Vagina (tissue), 2 donors: ENCODE results near the gene TMEM108. TPM values are rescaled to one million over a fixed set of nuclear protein-coding genes. Genes with fewer than 3 reads are reported as not detected.

Experiments used
- DNase-seq, 2 donors: peaks; one replicate each; pipeline ENCODE4 v3.0.0-alpha.2; 2017; ENCODE audit errors: extremely low spot score in 2 of 2
- H3K27ac ChIP-seq: fragments of 200-600 bp; sonication (generic); one replicate; pipeline ENCODE4 v1.5.1; 2019
- H3K27me3 ChIP-seq: fragments of 200-600 bp; sonication (generic); one replicate; pipeline ENCODE4 v1.5.1; 2019
- H3K36me3 ChIP-seq, 2 donors: fragments of 200-600 bp; sonication (generic); one replicate each; pipeline ENCODE4 v1.5.1; 2017 to 2019
- H3K4me1 ChIP-seq: fragments of 200-600 bp; sonication (generic); one replicate; pipeline ENCODE4 v1.5.1; 2019
- H3K4me3 ChIP-seq, 2 donors: fragments of 200-600 bp; sonication (generic); 1 replicate in 1 of 2; 2 replicates in 1 of 2; pipeline ENCODE4 v1.5.1; 2016 to 2019
- H3K9me3 ChIP-seq: fragments of 200-600 bp; sonication (generic); one replicate; pipeline ENCODE4 v1.5.1; 2019
- POLR2A ChIP-seq, 2 donors: fragments of 450-650 bp; IDR thresholded peaks; one replicate each; pipeline ENCODE4 v1.6.1; 2017; ENCODE audit warnings: antibody characterized with exemption in 2 of 2, mild to moderate bottlenecking in 2 of 2, moderate library complexity in 2 of 2
- POLR2AphosphoS5 ChIP-seq, 2 donors: sonication (generic); formaldehyde crosslinking; IDR thresholded peaks; one replicate each; pipeline ENCODE4 v1.9.0; 2017; ENCODE audit warnings: antibody characterized with exemption in 2 of 2, mild to moderate bottlenecking in 2 of 2, low read depth in 1 of 2; ENCODE audit not compliant: insufficient read depth in 1 of 2
- intact Hi-C: fragments of 100-400 bp; cut with DNase I; formaldehyde crosslinking; loops from one replicate; pipeline ENCODE4 v1.15.1; 2023
- total RNA-seq: library from RNA; depleted of rRNA; stranded (reverse); fragments of >200 nt; gene quantifications from one replicate; pipeline ENCODE4 v1.2.3, GENCODE V29; 2016
- TF ChIP-seq, protein P1 (sequence below), 3 experiments: fragments of 450-650 bp in 2 of 3; fragments of 200-600 bp in 1 of 3; sonication (generic) in 1 of 3; IDR thresholded peaks; one replicate each; pipeline ENCODE4 v1.5.1; 2017 to 2019; ENCODE audit warnings: antibody characterized with exemption in 3 of 3, mild to moderate bottlenecking in 2 of 3, moderate library complexity in 2 of 3

Gene TMEM108
- total RNA-seq, 1 donor from 2014 or later, result 3.2 TPM

GRCh38 chr3:133181392-133182150 is 143.4 kb downstream of the TMEM108 start:
- H3K4me1 ChIP-seq, result no peaks in the 10 kb centered on the region
- intact Hi-C loops, result no loop called here
- H3K27me3 ChIP-seq, result no peaks in the 10 kb centered on the region
- no peaks in the 10 kb centered on the region for H3K9me3 ChIP-seq
- H3K27ac ChIP-seq, result no peak overlapping the region
- TF ChIP-seq, protein P1, sequence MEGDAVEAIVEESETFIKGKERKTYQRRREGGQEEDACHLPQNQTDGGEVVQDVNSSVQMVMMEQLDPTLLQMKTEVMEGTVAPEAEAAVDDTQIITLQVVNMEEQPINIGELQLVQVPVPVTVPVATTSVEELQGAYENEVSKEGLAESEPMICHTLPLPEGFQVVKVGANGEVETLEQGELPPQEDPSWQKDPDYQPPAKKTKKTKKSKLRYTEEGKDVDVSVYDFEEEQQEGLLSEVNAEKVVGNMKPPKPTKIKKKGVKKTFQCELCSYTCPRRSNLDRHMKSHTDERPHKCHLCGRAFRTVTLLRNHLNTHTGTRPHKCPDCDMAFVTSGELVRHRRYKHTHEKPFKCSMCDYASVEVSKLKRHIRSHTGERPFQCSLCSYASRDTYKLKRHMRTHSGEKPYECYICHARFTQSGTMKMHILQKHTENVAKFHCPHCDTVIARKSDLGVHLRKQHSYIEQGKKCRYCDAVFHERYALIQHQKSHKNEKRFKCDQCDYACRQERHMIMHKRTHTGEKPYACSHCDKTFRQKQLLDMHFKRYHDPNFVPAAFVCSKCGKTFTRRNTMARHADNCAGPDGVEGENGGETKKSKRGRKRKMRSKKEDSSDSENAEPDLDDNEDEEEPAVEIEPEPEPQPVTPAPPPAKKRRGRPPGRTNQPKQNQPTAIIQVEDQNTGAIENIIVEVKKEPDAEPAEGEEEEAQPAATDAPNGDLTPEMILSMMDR (IDR thresholded peaks at IDR 0.05), result no peak
- TF ChIP-seq POLR2A (IDR thresholded peaks at IDR 0.05) (no peak), POLR2AphosphoS5 (IDR thresholded peaks at IDR 0.05; ENCODE audit: insufficient read depth in 1 of 2, low read depth in 1 of 2) (no peak)
- no peak for DNase-seq
- no peak overlapping the region for H3K4me3 ChIP-seq
- H3K36me3 ChIP-seq, result no peaks in the 10 kb centered on the region

DNA sequence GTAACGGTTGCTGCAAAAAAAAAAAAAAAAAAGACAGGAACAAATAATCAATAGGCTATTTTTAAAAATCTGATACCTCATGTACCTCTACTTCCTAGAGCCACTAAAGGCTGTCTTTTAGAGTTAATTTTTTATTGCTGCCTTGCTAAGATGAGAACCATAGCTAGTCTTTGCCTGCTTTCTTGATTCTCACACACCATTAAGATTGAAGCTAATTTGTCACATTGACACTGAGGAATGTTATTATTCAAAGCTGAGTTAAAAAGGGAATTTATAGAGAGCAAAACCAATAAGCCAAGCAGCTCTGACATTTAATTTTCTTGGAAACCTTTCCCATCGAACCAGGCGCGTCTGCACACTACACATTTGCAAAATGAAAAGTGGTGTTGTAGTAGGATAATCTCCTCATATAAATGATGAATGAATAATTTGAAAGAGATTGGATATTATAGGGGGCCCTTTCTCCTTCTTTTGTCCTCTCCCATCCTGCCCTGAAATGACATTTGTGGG is 149.7 kb downstream of the TMEM108 start:
- Histone ChIP-seq H3K4me3 (no peak overlapping the region), H3K27me3 (no peaks in the 10 kb centered on the region), H3K36me3 (no peaks in the 10 kb centered on the region), H3K9me3 (no peaks in the 10 kb centered on the region), H3K4me1 (no peaks in the 10 kb centered on the region), H3K27ac (no peak overlapping the region)
- TF ChIP-seq, protein P1 (IDR thresholded peaks at IDR 0.05), result no peak
- no peak for TF ChIP-seq POLR2A (IDR thresholded peaks at IDR 0.05)
- TF ChIP-seq POLR2AphosphoS5 (IDR thresholded peaks at IDR 0.05; ENCODE audit: insufficient read depth in 1 of 2, low read depth in 1 of 2), result no peak
- no peak for DNase-seq
- intact Hi-C loops, result no loop called here

- DNase-seq, result no peak
- Histone ChIP-seq H3K4me3 (no peak overlapping the region), H3K4me1 (no peaks in the 10 kb centered on the region), H3K27me3 (no peaks in the 10 kb centered on the region), H3K36me3 (no peaks in the 10 kb centered on the region), H3K9me3 (no peaks in the 10 kb centered on the region), H3K27ac (no peak overlapping the region)
- TF ChIP-seq POLR2AphosphoS5 (IDR thresholded peaks at IDR 0.05; ENCODE audit: insufficient read depth in 1 of 2, low read depth in 1 of 2) (no peak), POLR2A (IDR thresholded peaks at IDR 0.05) (no peak)
- TF ChIP-seq, protein P1 (IDR thresholded peaks at IDR 0.05), result no peak
- intact Hi-C loops, result no loop called here
Measured at GRCh38 chr3:133188996-133189395, 150.8 kb downstream of the TMEM108 start.

- H3K27me3 ChIP-seq, result no peaks in the 10 kb centered on the region
- intact Hi-C loops, result no loop called here
- no peak overlapping the region for H3K27ac ChIP-seq
- no peak for DNase-seq
- no peaks in the 10 kb centered on the region for H3K9me3 ChIP-seq
- no peaks in the 10 kb centered on the region for H3K4me1 ChIP-seq
- H3K4me3 ChIP-seq, result no peak overlapping the region
- TF ChIP-seq POLR2A (IDR thresholded peaks at IDR 0.05) (no peak), POLR2AphosphoS5 (IDR thresholded peaks at IDR 0.05; ENCODE audit: insufficient read depth in 1 of 2, low read depth in 1 of 2) (no peak)
- TF ChIP-seq, protein P1 (IDR thresholded peaks at IDR 0.05), result no peak
- H3K36me3 ChIP-seq, result no peaks in the 10 kb centered on the region
Measured at GRCh38 chr3:133189893-133190292, 151.7 kb downstream of the TMEM108 start.

DNA sequence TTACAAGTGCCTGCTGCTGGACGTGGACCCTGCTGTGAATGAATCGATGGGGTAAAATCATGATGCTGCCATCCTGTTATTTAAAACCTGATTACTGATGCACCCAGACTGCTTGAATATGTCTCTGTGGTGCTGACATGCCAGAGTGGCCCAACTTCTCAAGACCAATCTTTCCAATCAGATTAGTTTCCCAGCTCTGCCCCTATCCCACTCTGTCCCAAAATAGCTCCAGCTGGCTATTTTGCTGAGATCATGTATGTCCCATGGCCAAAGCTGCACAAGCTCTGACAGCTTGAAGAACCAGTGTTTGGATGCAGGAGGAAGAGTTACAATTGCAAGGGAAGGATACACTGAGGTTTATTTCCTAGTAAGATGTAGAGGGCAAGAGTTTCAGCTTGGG is 153.6 kb downstream of the TMEM108 start:
- H3K36me3 ChIP-seq, result no peaks in the 10 kb centered on the region

More for the DNA sequence above, 153.6 kb downstream of the TMEM108 start:
- no peaks in the 10 kb centered on the region for H3K9me3 ChIP-seq
- TF ChIP-seq, protein P1 (IDR thresholded peaks at IDR 0.05), result no peak
- no peak for TF ChIP-seq POLR2A (IDR thresholded peaks at IDR 0.05)
- no peak for TF ChIP-seq POLR2AphosphoS5 (IDR thresholded peaks at IDR 0.05; ENCODE audit: insufficient read depth in 1 of 2, low read depth in 1 of 2)
- no peak overlapping the region for H3K27ac ChIP-seq
- no peak for DNase-seq
- H3K4me1 ChIP-seq, result no peaks in the 10 kb centered on the region
- intact Hi-C loops, result no loop called here
- no peaks in the 10 kb centered on the region for H3K27me3 ChIP-seq
- no peak overlapping the region for H3K4me3 ChIP-seq
